Kidney (tissue), 14 donors: ENCODE measurements around the gene HS3ST2. TPM values are rescaled to one million over a fixed set of nuclear protein-coding genes. Genes with fewer than 3 reads are reported as not detected.

Experiments used
- DNase-seq, 5 donors: peaks; one replicate each; pipeline ENCODE4 v3.0.0-alpha.2; 2013 to 2020
- FAIRE-seq: peaks from 2 replicates; lab custom pipeline; 2012; peaks lifted over from hg19 to GRCh38; lab: Jason Lieb, UNC
- H3K27ac ChIP-seq, 2 donors: one replicate each; pipeline ENCODE4 v1.7.0; 2013; ENCODE audit warnings: low read depth in 2 of 2, low read length in 2 of 2, inconsistent platforms in 1 of 2
- H3K27me3 ChIP-seq: one replicate; pipeline ENCODE4 v1.7.1; 2013; ENCODE audit warnings: low read length, inconsistent platforms; ENCODE audit not compliant: control insufficient read depth, insufficient read depth
- H3K36me3 ChIP-seq, 3 donors: one replicate each; pipeline versions ENCODE4 v1.7.0 to v1.7.1; 2013; ENCODE audit warnings: low read length in 3 of 3, control low read depth in 1 of 3, inconsistent platforms in 1 of 3; ENCODE audit not compliant: insufficient read depth in 3 of 3, control insufficient read depth in 2 of 3
- H3K4me1 ChIP-seq, 3 donors: one replicate each; pipeline versions ENCODE4 v1.7.0 to v1.7.1; 2013; ENCODE audit warnings: low read length in 3 of 3, inconsistent platforms in 1 of 3, low read depth in 1 of 3; ENCODE audit not compliant: control insufficient read depth in 2 of 3, insufficient read depth in 2 of 3
- H3K4me3 ChIP-seq, 3 donors: one replicate each; pipeline versions ENCODE4 v1.7.0 to v1.8.1; 2013; ENCODE audit warnings: low read length in 3 of 3, control low read depth in 1 of 3, inconsistent platforms in 1 of 3
- H3K9ac ChIP-seq, 3 donors: one replicate each; pipeline versions ENCODE4 v1.7.0 to v1.7.1; 2013; ENCODE audit warnings: low read length in 3 of 3, control low read depth in 1 of 3, inconsistent platforms in 1 of 3
- H3K9me3 ChIP-seq, 3 donors: one replicate each; pipeline versions ENCODE4 v1.7.0 to v1.7.1; 2013; ENCODE audit warnings: low read length in 3 of 3, control low read depth in 1 of 3, inconsistent platforms in 1 of 3; ENCODE audit not compliant: control insufficient read depth in 2 of 3, insufficient read depth in 1 of 3
- intact Hi-C: fragments of 100-400 bp; cut with DNase I; formaldehyde crosslinking; loops from one replicate; pipeline ENCODE4 v1.11.1; 2022
- polyA plus RNA-seq: library from polyadenylated mRNA; stranded (reverse); fragments of 350-450 nt; fragmentation: Illumina TruSeq; extraction: RNeasy Lipid Tissue Mini Kit (QIAGEN cat#74804); gene quantifications from one replicate; pipeline ENCODE4 v1.2.3, GENCODE V29; 2014; ENCODE audit warnings: low read depth, low replicate concordance; ENCODE audit not compliant: insufficient read depth
- total RNA-seq: library from RNA; stranded (reverse); fragmentation: NEBNext Ultra II Directional; extraction: Animal tissue kit (Norgen Biotek cat#: 25700); gene quantifications from one replicate; pipeline ENCODE4 v1.2.1, GENCODE V29; 2021
- TF ChIP-seq, protein P1 (sequence below): IDR thresholded peaks from 3 replicates; pipeline ENCODE4 v1.5.1; 2012; ENCODE audit warnings: mild to moderate bottlenecking, moderate library complexity, borderline replicate concordance; ENCODE audit not compliant: insufficient read depth; ENCODE audit errors: extremely low read depth
- donor health status: control.
- donor health status: control.
- donor health status: control.
- donor health status: control.
- donor health status: control.
- donor health status: DM: yes; HTN: yes; CAD: no.
- donor health status: Normal renal cell carcinoma (clear cell type).

HS3ST2 gene
- total and polyA plus RNA-seq, 2 donors from 2014 or later, result 1.5 TPM; not detected in 1

DNA sequence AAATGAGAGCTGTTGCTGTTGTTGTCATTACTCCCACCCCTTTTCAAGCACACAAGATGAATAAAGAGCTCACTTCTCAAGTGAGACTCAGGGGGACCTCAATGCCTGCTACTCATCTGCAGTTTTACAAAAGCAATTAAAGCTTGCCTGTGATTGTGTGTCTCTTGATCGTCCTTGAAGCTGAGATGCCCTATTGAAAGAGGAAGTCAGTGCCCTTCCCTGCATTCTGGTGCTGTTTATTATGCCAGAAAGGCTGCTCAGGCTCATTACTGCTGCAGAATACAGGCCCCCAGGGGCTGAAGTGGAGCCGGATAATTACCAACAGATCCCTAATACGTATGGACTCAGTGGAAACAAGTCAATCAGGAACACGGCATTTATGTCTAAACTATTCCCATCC, 147.2 kb downstream of the HS3ST2 start:
- DNase-seq, result no peak
- Histone ChIP-seq H3K36me3 (no peaks in the 10 kb centered on the region), H3K9ac (no peak overlapping the region), H3K9me3 (no peaks in the 10 kb centered on the region), H3K4me3 (no peak overlapping the region), H3K4me1 (no peaks in the 10 kb centered on the region), H3K27me3 (no peaks in the 10 kb centered on the region), H3K27ac (no peak overlapping the region)
- TF ChIP-seq, protein P1, sequence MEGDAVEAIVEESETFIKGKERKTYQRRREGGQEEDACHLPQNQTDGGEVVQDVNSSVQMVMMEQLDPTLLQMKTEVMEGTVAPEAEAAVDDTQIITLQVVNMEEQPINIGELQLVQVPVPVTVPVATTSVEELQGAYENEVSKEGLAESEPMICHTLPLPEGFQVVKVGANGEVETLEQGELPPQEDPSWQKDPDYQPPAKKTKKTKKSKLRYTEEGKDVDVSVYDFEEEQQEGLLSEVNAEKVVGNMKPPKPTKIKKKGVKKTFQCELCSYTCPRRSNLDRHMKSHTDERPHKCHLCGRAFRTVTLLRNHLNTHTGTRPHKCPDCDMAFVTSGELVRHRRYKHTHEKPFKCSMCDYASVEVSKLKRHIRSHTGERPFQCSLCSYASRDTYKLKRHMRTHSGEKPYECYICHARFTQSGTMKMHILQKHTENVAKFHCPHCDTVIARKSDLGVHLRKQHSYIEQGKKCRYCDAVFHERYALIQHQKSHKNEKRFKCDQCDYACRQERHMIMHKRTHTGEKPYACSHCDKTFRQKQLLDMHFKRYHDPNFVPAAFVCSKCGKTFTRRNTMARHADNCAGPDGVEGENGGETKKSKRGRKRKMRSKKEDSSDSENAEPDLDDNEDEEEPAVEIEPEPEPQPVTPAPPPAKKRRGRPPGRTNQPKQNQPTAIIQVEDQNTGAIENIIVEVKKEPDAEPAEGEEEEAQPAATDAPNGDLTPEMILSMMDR, result no peak
- intact Hi-C loops, result no loop called here
- FAIRE-seq, result no peak

DNA sequence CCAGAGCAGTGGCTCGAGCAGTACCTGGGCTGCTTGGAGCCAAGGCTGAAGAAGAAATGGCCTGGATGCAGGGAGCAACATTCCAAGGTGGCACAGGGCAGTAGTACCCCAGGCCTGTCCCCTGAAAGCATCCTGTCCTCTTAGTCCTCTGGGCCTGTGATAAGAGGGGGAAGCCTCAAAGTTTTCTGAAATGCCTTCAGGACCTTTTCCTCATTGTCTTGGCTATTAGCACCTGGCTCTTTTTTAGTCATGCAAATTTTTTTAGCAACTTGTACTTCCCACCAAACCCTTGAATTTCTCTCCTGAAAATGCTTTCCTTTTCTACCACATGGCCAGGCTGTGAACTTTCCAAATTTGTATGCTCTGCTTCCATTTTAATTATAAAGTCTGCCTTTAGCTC, 148.9 kb downstream of the HS3ST2 start:
- Histone ChIP-seq H3K27ac (no peak overlapping the region), H3K4me3 (no peak overlapping the region), H3K36me3 (no peaks in the 10 kb centered on the region), H3K9ac (no peak overlapping the region), H3K9me3 (no peaks in the 10 kb centered on the region), H3K4me1 (no peaks in the 10 kb centered on the region), H3K27me3 (no peaks in the 10 kb centered on the region)
- intact Hi-C loops, result no loop called here
- TF ChIP-seq, protein P1, result no peak
- FAIRE-seq, result no peak
- no peak for DNase-seq
